H9 (cell line): ENCODE measurements around the gene ANKRD28. TPM values are rescaled to one million over a fixed set of nuclear protein-coding genes. Genes with fewer than 3 reads are reported as not detected.

ENCODE experiments used
- DNase-seq: peaks from one replicate; pipeline ENCODE4 v3.0.0-alpha.2; 2017
- H2AFZ ChIP-seq: one replicate; pipeline ENCODE4 v1.6.1; 2013; ENCODE audit warnings: mild to moderate bottlenecking, low read length, control low read depth, moderate library complexity
- H2AK5ac ChIP-seq: 2 replicates; pipeline ENCODE4 v1.6.1; 2013; ENCODE audit warnings: low read length, control low read depth, mixed read lengths; ENCODE audit not compliant: insufficient read length
- H2BK120ac ChIP-seq: one replicate; pipeline ENCODE4 v1.6.1; 2013; ENCODE audit warnings: low read depth, mild to moderate bottlenecking, low read length, control low read depth, inconsistent platforms; ENCODE audit not compliant: poor library complexity, severe bottlenecking
- H2BK12ac ChIP-seq: 2 replicates; pipeline ENCODE4 v1.6.1; 2013; ENCODE audit warnings: low read length, control low read depth, mixed read lengths, low read depth; ENCODE audit not compliant: insufficient read length
- H2BK15ac ChIP-seq: 2 replicates; pipeline ENCODE4 v1.6.1; 2013; ENCODE audit warnings: low read depth, low read length, control low read depth
- H2BK20ac ChIP-seq: one replicate; pipeline ENCODE4 v1.6.1; 2013; ENCODE audit warnings: low read depth, mild to moderate bottlenecking, low read length, control low read depth, inconsistent platforms; ENCODE audit not compliant: poor library complexity, severe bottlenecking
- H2BK5ac ChIP-seq: 2 replicates; pipeline ENCODE4 v1.6.1; 2013; ENCODE audit warnings: low read length, control low read depth, mixed read lengths; ENCODE audit not compliant: insufficient read length
- H3K14ac ChIP-seq: 2 replicates; pipeline ENCODE4 v1.6.1; 2013; ENCODE audit warnings: low read length, control low read depth; ENCODE audit not compliant: insufficient read depth
- H3K18ac ChIP-seq: 2 replicates; pipeline ENCODE4 v1.6.1; 2013; ENCODE audit warnings: low read depth, mild to moderate bottlenecking, mixed read lengths, low read length, control low read depth; ENCODE audit not compliant: insufficient read length
- H3K23ac ChIP-seq: 2 replicates; pipeline ENCODE4 v1.6.1; 2013; ENCODE audit warnings: low read length, control low read depth, mixed read lengths, low read depth; ENCODE audit not compliant: insufficient read length
- H3K23me2 ChIP-seq: 2 replicates; pipeline ENCODE4 v1.6.1; 2013; ENCODE audit warnings: low read depth, mild to moderate bottlenecking, mixed read lengths, low read length, control low read depth; ENCODE audit not compliant: insufficient read length, poor library complexity, severe bottlenecking
- H3K27ac ChIP-seq: 2 replicates; pipeline ENCODE4 v1.5.1; 2013; ENCODE audit warnings: low read length, control low read depth, mixed read lengths, low read depth; ENCODE audit not compliant: insufficient read length
- H3K27me3 ChIP-seq: 2 replicates; pipeline ENCODE4 v1.6.1; 2013; ENCODE audit warnings: low read length, control low read depth, inconsistent platforms; ENCODE audit not compliant: insufficient read depth
- H3K4ac ChIP-seq: 2 replicates; pipeline ENCODE4 v1.6.1; 2013; ENCODE audit warnings: low read depth, mild to moderate bottlenecking, control low read depth, inconsistent platforms, low read length, moderate library complexity
- H3K4me1 ChIP-seq: 2 replicates; pipeline ENCODE4 v1.6.1; 2013; ENCODE audit warnings: low read length, control low read depth, inconsistent platforms; ENCODE audit not compliant: insufficient read depth
- H3K4me2 ChIP-seq: 2 replicates; pipeline ENCODE4 v1.6.1; 2013; ENCODE audit warnings: low read length, control low read depth, mixed read lengths; ENCODE audit not compliant: insufficient read length, insufficient read depth
- H3K56ac ChIP-seq: 2 replicates; pipeline ENCODE4 v1.6.1; 2013; ENCODE audit warnings: low read depth, mild to moderate bottlenecking, mixed read lengths, low read length, control low read depth; ENCODE audit not compliant: insufficient read length
- H3K79me1 ChIP-seq: 2 replicates; pipeline ENCODE4 v1.6.1; 2013; ENCODE audit warnings: low read depth, mild to moderate bottlenecking, moderate library complexity, low read length, control low read depth, inconsistent platforms; ENCODE audit not compliant: insufficient read depth, poor library complexity, severe bottlenecking
- H3K79me2 ChIP-seq: 2 replicates; pipeline ENCODE4 v1.6.1; 2013; ENCODE audit warnings: low read length, control low read depth, inconsistent platforms; ENCODE audit not compliant: insufficient read depth
- H3K9ac ChIP-seq: 2 replicates; pipeline ENCODE4 v1.6.1; 2013; ENCODE audit warnings: low read length, control low read depth, mixed read lengths; ENCODE audit not compliant: insufficient read length; ENCODE audit errors: extremely low read depth
- H3K9me3 ChIP-seq: one replicate; pipeline ENCODE4 v1.6.1; 2013; ENCODE audit warnings: low read depth, low read length, inconsistent platforms; ENCODE audit not compliant: control insufficient read depth
- H3T11ph ChIP-seq: one replicate; pipeline ENCODE4 v1.6.1; 2013; ENCODE audit warnings: mild to moderate bottlenecking, low read length, control low read depth, inconsistent platforms
- H4K20me1 ChIP-seq: one replicate; pipeline ENCODE4 v1.6.1; 2013; ENCODE audit not compliant: control insufficient read depth, insufficient read length, insufficient read depth
- H4K5ac ChIP-seq: 2 replicates; pipeline ENCODE4 v1.6.1; 2013; ENCODE audit warnings: low read depth, mild to moderate bottlenecking, mixed read lengths, low read length, control low read depth; ENCODE audit not compliant: insufficient read length
- H4K8ac ChIP-seq: replicated peaks from 2 replicates; pipeline ENCODE4 v1.6.1; 2013; ENCODE audit warnings: low read length, control low read depth, mixed read lengths, low read depth; ENCODE audit not compliant: insufficient read length
- H4K91ac ChIP-seq: 2 replicates; pipeline ENCODE4 v1.6.1; 2013; ENCODE audit warnings: low read depth, mild to moderate bottlenecking, moderate library complexity, mixed read lengths, low read length, control low read depth; ENCODE audit not compliant: insufficient read length
- H3K27ac Mint-ChIP-seq, 3 experiments: 2 replicates in 2 of 3; 3 replicates in 1 of 3; pipeline ENCODE4 v1.8.0; 2020 to 2021; ENCODE audit warnings: mixed read lengths in 3 of 3, mild to moderate bottlenecking in 1 of 3, moderate library complexity in 1 of 3
- H3K27me3 Mint-ChIP-seq: 2 replicates; pipeline ENCODE4 v1.8.0; 2021; ENCODE audit warnings: low read depth, mild to moderate bottlenecking, moderate library complexity, mixed read lengths
- H3K36me3 Mint-ChIP-seq, 3 experiments: 2 replicates in 2 of 3; 3 replicates in 1 of 3; pipeline ENCODE4 v1.8.0; 2020 to 2021; ENCODE audit warnings: low read depth in 3 of 3, mixed read lengths in 3 of 3; ENCODE audit not compliant: insufficient read depth in 1 of 3
- H3K4me1 Mint-ChIP-seq, 2 experiments: 2 replicates each; pipeline ENCODE4 v1.8.0; 2020; ENCODE audit warnings: mixed read lengths in 2 of 2
- H3K4me3 Mint-ChIP-seq, 2 experiments: 2 replicates in 1 of 2; 3 replicates in 1 of 2; pipeline ENCODE4 v1.8.0; 2020 to 2021; ENCODE audit warnings: mild to moderate bottlenecking in 2 of 2, mixed read lengths in 2 of 2, moderate library complexity in 1 of 2
- H3K9me3 Mint-ChIP-seq, 2 experiments: 2 replicates in 1 of 2; 3 replicates in 1 of 2; pipeline ENCODE4 v1.8.0; 2020; ENCODE audit warnings: mild to moderate bottlenecking in 2 of 2, mixed read lengths in 2 of 2, moderate library complexity in 1 of 2
- WGBS: extraction: QIAGEN DNeasy Blood & Tissue Kit; methylation state at CpG from one replicate; pipeline ENCODE4 v1.1.7; 2013; ENCODE audit warnings: missing lambda C conversion rate, low lambda C conversion rate, mixed read lengths; ENCODE audit not compliant: insufficient read length; ENCODE audit errors: extremely low coverage; 5-methylcytosine and 5-hydroxymethylcytosine counted together
- total RNA-seq: library from RNA; stranded (reverse); gene quantifications from 2 replicates; pipeline ENCODE4 v1.2.1, GENCODE V29; 2021
- TF ChIP-seq, protein P1 (sequence below): fragments of 200-600 bp; sonication (generic); conservative IDR thresholded peaks from 3 replicates; pipeline ENCODE4 v1.8.0; 2021; ENCODE audit warnings: antibody characterized with exemption, mild to moderate bottlenecking

The ANKRD28 gene
- total RNA-seq, 1 experiment from 2014 or later: 59.0 TPM

- no CpG with 5 or more reads among the region's 2 CpGs for WGBS
These were observed 116.1 kb downstream of the ANKRD28 start for GRCh38 chr3:15681668-15682067.

More at GRCh38 chr3:15681668-15682067, 116.1 kb downstream of the ANKRD28 start:
- H2BK15ac ChIP-seq: no peak overlapping the region
- TF ChIP-seq, protein P1, sequence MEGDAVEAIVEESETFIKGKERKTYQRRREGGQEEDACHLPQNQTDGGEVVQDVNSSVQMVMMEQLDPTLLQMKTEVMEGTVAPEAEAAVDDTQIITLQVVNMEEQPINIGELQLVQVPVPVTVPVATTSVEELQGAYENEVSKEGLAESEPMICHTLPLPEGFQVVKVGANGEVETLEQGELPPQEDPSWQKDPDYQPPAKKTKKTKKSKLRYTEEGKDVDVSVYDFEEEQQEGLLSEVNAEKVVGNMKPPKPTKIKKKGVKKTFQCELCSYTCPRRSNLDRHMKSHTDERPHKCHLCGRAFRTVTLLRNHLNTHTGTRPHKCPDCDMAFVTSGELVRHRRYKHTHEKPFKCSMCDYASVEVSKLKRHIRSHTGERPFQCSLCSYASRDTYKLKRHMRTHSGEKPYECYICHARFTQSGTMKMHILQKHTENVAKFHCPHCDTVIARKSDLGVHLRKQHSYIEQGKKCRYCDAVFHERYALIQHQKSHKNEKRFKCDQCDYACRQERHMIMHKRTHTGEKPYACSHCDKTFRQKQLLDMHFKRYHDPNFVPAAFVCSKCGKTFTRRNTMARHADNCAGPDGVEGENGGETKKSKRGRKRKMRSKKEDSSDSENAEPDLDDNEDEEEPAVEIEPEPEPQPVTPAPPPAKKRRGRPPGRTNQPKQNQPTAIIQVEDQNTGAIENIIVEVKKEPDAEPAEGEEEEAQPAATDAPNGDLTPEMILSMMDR: no peak
- no peak for DNase-seq
- H2BK5ac ChIP-seq: peak overlapping the region; percentile 90
- H2AK5ac ChIP-seq: no peak overlapping the region
- H3K23ac ChIP-seq: no peak overlapping the region
- H3K9me3 ChIP-seq: no peaks in the 10 kb centered on the region
- no peak overlapping the region for H2BK12ac ChIP-seq
- H4K8ac ChIP-seq: no peak overlapping the region
- H3K23me2 ChIP-seq: no peaks in the 10 kb centered on the region
- H3K56ac ChIP-seq: no peak overlapping the region
- H3K4me1 ChIP-seq: no peaks in the 10 kb centered on the region
- H3K27ac ChIP-seq: no peak overlapping the region
- no peaks in the 10 kb centered on the region for H3K79me1 ChIP-seq
- Mint-ChIP-seq H3K9me3 (no peaks in the 10 kb centered on the region), H3K4me1 (no peaks in the 10 kb centered on the region), H3K27ac (no peak overlapping the region), H3K4me3 (no peak overlapping the region), H3K27me3 (no peaks in the 10 kb centered on the region), H3K36me3 (peaks cover 16 to 51% (median 48%) of the 10 kb centered on the region in 3 experiments; a peak in 6 of 7 replicates)
- H4K5ac ChIP-seq: no peak overlapping the region
- H3K27me3 ChIP-seq: no peaks in the 10 kb centered on the region
- H2AFZ ChIP-seq: no peak overlapping the region
- no peaks in the 10 kb centered on the region for H4K20me1 ChIP-seq
- H2BK120ac ChIP-seq: no peak overlapping the region
- no peak overlapping the region for H2BK20ac ChIP-seq
- no peak overlapping the region for H3K18ac ChIP-seq
- no peaks in the 10 kb centered on the region for H3K79me2 ChIP-seq
- no peak overlapping the region for H3K4me2 ChIP-seq
- H3T11ph ChIP-seq: no peak overlapping the region
- H3K4ac ChIP-seq: no peak overlapping the region
- no peak overlapping the region for H4K91ac ChIP-seq
- H3K9ac ChIP-seq: no peak overlapping the region
- H3K14ac ChIP-seq: no peak overlapping the region
